Uterus (tissue), 4 donors: ENCODE data around the gene GRIK4. TPM values are rescaled to one million over a fixed set of nuclear protein-coding genes. Genes with fewer than 3 reads are reported as not detected.

Experiments
- DNase-seq, 2 donors: peaks; one replicate each; pipeline ENCODE4 v3.0.0-alpha.2; 2019 to 2020
- H3K27ac ChIP-seq, 2 donors: fragments of 200-600 bp; sonication (generic); 1 replicate in 1 of 2; 2 replicates in 1 of 2; pipeline ENCODE4 v1.5.1; 2016 to 2018
- H3K27me3 ChIP-seq, 2 donors: fragments of 200-600 bp; sonication (generic); one replicate each; pipeline ENCODE4 v1.5.1; 2018 to 2019; ENCODE audit warnings: control low read depth in 1 of 2
- H3K36me3 ChIP-seq, 2 donors: fragments of 200-600 bp; sonication (generic); one replicate each; pipeline ENCODE4 v1.5.1; 2019; ENCODE audit warnings: control low read depth in 1 of 2
- H3K4me1 ChIP-seq, 2 donors: fragments of 200-600 bp; sonication (generic); one replicate each; pipeline ENCODE4 v1.5.1; 2018 to 2019; ENCODE audit warnings: control low read depth in 1 of 2
- H3K4me3 ChIP-seq, 2 donors: fragments of 200-600 bp; sonication (generic); 1 replicate in 1 of 2; 2 replicates in 1 of 2; pipeline ENCODE4 v1.5.1; 2018 to 2019; ENCODE audit warnings: mild to moderate bottlenecking in 1 of 2
- H3K9me3 ChIP-seq, 2 donors: fragments of 200-600 bp; sonication (generic); one replicate each; pipeline ENCODE4 v1.5.1; 2019; ENCODE audit warnings: control low read depth in 1 of 2
- POLR2A ChIP-seq, 2 donors: fragments of 450-650 bp; IDR thresholded peaks; one replicate each; pipeline ENCODE4 v1.6.1; 2016; ENCODE audit warnings: antibody characterized with exemption in 2 of 2, mild to moderate bottlenecking in 1 of 2, moderate library complexity in 1 of 2
- intact Hi-C: fragments of 100-400 bp; cut with DNase I; formaldehyde crosslinking; loops from one replicate; pipeline ENCODE4 v1.15.1; 2023; ENCODE audit warnings: low total_unique reads
- total RNA-seq, 4 donors: library from RNA; depleted of rRNA in 3 of 4; stranded (reverse); fragments of >200 nt in 3 of 4; gene quantifications; one replicate each; pipeline versions ENCODE4 v1.1.0 to v1.2.4, GENCODE V29; 2014 to 2023
- TF ChIP-seq, protein P1 (sequence below), 4 experiments: fragments of 200-600 bp in 2 of 4; fragments of 450-650 bp in 2 of 4; sonication (generic) in 2 of 4; IDR thresholded peaks; one replicate each; pipeline ENCODE4 v1.5.1; 2016 to 2019; ENCODE audit warnings: antibody characterized with exemption in 4 of 4, mild to moderate bottlenecking in 2 of 4, moderate library complexity in 1 of 4
- donor health status: DM: yes; HTN: yes; CAD: no.

Gene GRIK4
- total RNA-seq, 4 donors from 2014 or later, result 0.28 to 1.1 TPM; not detected in 2

DNA sequence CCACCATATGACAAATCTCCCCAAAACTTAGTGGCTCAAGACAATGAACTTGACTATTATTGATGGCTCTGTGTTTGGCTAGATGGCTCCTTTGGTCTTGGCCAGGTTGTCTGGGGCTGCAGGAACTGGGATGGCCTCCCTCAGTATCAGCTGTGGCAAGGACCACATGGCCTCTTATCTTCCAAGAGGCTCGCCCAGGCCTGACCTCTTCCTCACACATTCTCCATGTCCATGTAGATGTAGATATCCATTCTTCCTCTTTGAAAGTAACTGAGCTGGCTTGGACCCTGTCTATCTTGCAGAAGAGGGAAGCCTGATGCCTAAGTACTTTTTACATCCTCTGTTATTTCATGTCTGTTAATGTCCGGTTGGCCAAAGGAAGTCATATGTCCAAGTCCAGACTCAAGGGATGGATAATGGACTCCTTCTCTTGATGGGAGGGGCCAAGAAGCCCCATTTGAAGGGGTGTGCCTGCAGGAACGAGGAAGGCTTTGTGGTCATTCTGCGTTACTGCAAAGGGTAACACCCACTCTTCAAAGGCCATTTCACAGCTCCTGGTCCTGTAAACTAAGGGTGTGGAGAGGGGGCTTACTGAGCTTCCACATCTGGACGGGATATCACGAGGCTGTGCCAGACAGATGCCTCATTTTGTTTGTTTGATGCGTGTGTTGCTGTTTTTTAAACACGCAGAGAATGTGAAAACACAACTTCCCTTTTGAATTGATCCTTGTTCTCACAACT lies 87.1 kb downstream of the GRIK4 start:
- no peak for DNase-seq
- Histone ChIP-seq H3K36me3 (no peaks in the 10 kb centered on the region), H3K4me3 (no peak overlapping the region), H3K27me3 (no peaks in the 10 kb centered on the region), H3K9me3 (no peaks in the 10 kb centered on the region), H3K4me1 (no peaks in the 10 kb centered on the region), H3K27ac (no peak overlapping the region)
- intact Hi-C loops, result no loop called here
- TF ChIP-seq, protein P1, sequence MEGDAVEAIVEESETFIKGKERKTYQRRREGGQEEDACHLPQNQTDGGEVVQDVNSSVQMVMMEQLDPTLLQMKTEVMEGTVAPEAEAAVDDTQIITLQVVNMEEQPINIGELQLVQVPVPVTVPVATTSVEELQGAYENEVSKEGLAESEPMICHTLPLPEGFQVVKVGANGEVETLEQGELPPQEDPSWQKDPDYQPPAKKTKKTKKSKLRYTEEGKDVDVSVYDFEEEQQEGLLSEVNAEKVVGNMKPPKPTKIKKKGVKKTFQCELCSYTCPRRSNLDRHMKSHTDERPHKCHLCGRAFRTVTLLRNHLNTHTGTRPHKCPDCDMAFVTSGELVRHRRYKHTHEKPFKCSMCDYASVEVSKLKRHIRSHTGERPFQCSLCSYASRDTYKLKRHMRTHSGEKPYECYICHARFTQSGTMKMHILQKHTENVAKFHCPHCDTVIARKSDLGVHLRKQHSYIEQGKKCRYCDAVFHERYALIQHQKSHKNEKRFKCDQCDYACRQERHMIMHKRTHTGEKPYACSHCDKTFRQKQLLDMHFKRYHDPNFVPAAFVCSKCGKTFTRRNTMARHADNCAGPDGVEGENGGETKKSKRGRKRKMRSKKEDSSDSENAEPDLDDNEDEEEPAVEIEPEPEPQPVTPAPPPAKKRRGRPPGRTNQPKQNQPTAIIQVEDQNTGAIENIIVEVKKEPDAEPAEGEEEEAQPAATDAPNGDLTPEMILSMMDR (IDR thresholded peaks at IDR 0.05), result no peak
- no peak for TF ChIP-seq POLR2A (IDR thresholded peaks at IDR 0.05)

DNA sequence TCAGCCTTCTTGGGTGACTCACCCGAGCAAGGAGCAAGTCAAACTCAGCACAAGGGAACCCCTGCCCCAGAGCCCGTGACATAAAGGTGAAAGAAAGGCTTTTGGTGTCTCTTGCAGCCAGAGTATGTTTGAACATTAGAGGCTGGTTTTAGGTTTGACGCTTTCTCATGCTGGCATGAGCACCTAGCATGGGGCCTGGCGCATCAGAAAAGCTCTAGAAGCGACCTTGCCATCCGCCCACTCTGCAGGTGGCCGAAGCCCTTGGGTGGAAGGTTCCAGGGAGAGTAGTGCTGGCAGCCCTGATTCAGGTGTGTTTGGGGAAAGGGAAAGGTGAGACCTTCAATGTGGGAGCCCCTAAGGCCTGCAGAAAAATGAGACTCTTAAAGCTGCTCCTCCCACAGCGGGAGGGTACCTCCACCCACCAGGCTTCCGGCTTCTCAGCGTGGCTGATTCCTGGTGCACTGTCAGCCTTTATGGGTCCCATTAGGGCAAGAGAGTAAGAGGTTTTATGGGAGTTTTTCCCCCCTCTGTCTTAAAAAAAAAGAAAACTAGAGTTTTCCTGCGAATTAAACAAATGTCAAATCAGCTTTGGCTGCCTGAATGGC lies 88.4 kb downstream of the GRIK4 start:
- no peak for DNase-seq
- H3K4me3 ChIP-seq, result no peak overlapping the region
- intact Hi-C loops, result no loop called here
- no peaks in the 10 kb centered on the region for H3K36me3 ChIP-seq
- H3K4me1 ChIP-seq, result no peaks in the 10 kb centered on the region
- no peaks in the 10 kb centered on the region for H3K27me3 ChIP-seq
- no peaks in the 10 kb centered on the region for H3K9me3 ChIP-seq
- TF ChIP-seq POLR2A (IDR thresholded peaks at IDR 0.05), result no peak
- TF ChIP-seq, protein P1 (IDR thresholded peaks at IDR 0.05), result no peak
- H3K27ac ChIP-seq, result no peak overlapping the region

DNA sequence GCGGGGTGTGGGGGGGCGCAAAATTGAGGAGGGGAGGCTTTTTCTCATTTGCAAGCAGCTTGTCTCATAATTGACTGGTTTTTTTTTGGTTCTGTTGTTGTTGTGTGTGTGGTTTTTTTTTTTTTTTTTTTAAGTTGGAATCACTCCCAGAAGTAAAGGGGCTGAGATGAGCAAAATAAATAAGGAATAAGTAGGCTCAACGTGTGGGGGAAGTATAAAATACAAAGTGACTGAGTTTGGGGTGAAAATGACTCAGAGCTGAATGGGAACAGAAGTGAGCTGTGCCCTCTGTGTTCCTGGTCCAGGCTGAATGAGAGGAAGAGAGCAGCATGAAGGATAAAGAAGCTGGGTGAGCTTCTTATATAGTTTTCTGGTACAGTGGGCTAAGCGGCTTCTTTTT lies 90.0 kb downstream of the GRIK4 start:
- TF ChIP-seq, protein P1 (IDR thresholded peaks at IDR 0.05), result no peak
- no peak for TF ChIP-seq POLR2A (IDR thresholded peaks at IDR 0.05)
- H3K4me1 ChIP-seq, result no peaks in the 10 kb centered on the region
- DNase-seq, result no peak
- H3K9me3 ChIP-seq, result no peaks in the 10 kb centered on the region
- no peaks in the 10 kb centered on the region for H3K36me3 ChIP-seq
- intact Hi-C loops, result no loop called here
- no peak overlapping the region for H3K4me3 ChIP-seq
- no peaks in the 10 kb centered on the region for H3K27me3 ChIP-seq
- H3K27ac ChIP-seq, result no peak overlapping the region

DNA sequence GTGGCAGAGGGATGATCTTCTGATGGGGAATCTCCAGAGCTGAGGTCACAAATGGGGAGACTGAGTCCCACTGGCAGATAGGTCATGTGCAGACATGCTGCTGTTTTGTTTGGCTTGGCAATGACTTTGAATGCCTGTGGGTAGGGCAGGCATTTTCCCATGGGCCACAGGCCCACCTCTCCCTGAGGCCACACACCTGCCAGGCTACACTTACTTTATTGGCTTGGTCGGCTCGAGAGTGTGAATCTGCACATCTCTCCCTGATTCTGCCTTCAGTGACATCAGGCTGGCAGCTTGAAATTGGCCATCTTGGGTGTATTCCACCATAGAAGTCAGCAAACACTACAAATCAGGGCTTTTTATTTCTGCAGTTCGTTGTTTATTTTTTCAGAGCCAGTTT lies 91.5 kb downstream of the GRIK4 start:
- H3K27ac ChIP-seq, result no peak overlapping the region
- TF ChIP-seq, protein P1 (IDR thresholded peaks at IDR 0.05), result no peak
- H3K4me1 ChIP-seq, result no peaks in the 10 kb centered on the region
- H3K36me3 ChIP-seq, result no peaks in the 10 kb centered on the region
- H3K27me3 ChIP-seq, result no peaks in the 10 kb centered on the region
- no peak overlapping the region for H3K4me3 ChIP-seq
- H3K9me3 ChIP-seq, result no peaks in the 10 kb centered on the region
- DNase-seq, result no peak
- intact Hi-C loops, result no loop called here

DNA sequence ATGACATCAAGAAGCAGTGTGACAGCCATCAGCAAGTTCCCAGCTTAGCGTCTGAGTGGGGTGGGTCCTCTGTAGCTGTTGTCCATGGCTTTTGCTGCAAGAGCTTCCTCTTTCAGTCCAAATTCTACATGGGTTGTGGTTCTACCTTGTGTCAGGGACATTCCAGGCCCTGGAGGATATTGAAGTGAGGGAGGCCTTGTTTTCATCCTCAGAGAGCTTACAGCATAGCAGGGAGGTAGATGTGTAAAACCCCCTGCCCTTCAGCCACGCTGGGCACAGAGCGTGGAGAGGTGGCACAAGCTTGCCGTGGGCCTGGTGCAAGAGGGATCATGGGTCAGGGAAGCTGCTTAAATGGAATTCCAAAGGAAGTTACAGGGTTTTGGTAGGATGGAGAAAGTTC lies 93.9 kb downstream of the GRIK4 start:
- intact Hi-C loops, result no loop called here
- H3K27ac ChIP-seq, result no peak overlapping the region
- no peak for DNase-seq

More for the DNA sequence above, 93.9 kb downstream of the GRIK4 start:
- TF ChIP-seq POLR2A (IDR thresholded peaks at IDR 0.05), result no peak
- TF ChIP-seq, protein P1 (IDR thresholded peaks at IDR 0.05), result no peak
- Histone ChIP-seq H3K36me3 (no peaks in the 10 kb centered on the region), H3K9me3 (no peaks in the 10 kb centered on the region), H3K27me3 (no peaks in the 10 kb centered on the region), H3K4me1 (no peaks in the 10 kb centered on the region), H3K4me3 (no peak overlapping the region)
